Measurements from ENCODE around the gene AQP12B.

Gene AQP12B

DNA sequence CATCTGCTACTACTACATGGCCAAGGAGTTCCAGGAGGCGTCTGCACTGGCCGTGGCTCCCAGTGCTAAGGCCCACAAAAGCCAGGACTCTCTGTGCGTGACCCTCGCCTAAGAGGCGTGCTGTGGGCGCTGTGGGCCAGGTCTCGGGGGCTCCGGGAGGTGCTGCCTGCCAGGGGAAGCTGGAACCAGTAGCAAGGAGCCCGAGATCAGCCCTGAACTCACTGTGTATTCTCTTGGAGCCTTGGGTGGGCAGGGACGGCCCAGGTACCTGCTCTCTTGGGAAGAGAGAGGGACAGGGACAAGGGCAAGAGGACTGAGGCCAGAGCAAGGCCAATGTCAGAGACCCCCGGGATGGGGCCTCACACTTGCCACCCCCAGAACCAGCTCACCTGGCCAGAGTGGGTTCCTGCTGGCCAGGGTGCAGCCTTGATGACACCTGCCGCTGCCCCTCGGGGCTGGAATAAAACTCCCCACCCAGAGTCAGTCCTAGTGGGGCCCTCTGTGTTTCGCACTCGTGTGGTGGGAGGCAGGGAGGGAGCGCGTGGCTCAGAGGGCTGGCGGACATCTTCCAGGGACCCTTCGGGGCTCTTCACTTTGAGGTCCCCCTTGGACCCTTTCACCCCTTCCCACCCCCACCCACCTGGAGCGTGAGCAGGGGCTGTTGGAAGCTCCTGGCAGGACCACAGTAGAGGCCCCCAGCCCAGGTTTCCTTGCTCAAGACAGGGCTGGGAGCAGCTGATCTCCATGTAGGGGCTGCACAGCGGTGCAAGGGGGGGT lies 51.7 kb downstream of the AQP12B start:
- Mint-ChIP-seq H3K36me3 (peaks cover 7% of the 10 kb centered on the region), H3K9me3 (peaks cover 4% of the 10 kb centered on the region), H3K4me3 (no peak overlapping the region), H3K4me1 (peaks cover 9% of the 10 kb centered on the region), H3K27ac (no peak overlapping the region)
- DNase-seq (ENCODE audit: low spot score in 2 of 2) (no peak), ATAC-seq (no peak)

DNA sequence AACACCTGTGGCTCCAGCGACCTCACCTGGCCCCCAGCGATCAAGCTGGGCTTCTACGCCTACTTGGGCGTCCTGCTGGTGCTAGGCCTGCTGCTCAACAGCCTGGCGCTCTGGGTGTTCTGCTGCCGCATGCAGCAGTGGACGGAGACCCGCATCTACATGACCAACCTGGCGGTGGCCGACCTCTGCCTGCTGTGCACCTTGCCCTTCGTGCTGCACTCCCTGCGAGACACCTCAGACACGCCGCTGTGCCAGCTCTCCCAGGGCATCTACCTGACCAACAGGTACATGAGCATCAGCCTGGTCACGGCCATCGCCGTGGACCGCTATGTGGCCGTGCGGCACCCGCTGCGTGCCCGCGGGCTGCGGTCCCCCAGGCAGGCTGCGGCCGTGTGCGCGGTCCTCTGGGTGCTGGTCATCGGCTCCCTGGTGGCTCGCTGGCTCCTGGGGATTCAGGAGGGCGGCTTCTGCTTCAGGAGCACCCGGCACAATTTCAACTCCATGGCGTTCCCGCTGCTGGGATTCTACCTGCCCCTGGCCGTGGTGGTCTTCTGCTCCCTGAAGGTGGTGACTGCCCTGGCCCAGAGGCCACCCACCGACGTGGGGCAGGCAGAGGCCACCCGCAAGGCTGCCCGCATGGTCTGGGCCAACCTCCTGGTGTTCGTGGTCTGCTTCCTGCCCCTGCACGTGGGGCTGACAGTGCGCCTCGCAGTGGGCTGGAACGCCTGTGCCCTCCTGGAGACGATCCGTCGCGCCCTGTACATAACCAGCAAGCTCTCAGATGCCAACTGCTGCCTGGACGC lies 52.5 kb downstream of the AQP12B start:
- Mint-ChIP-seq H3K9me3 (peaks cover 4% of the 10 kb centered on the region), H3K4me1 (peaks cover 15% of the 10 kb centered on the region), H3K4me3 (no peak overlapping the region), H3K27ac (no peak overlapping the region), H3K36me3 (peaks cover 10% of the 10 kb centered on the region)
- no peak for ATAC-seq
- DNase-seq (ENCODE audit: low spot score in 2 of 2) = no peak

- Mint-ChIP-seq H3K4me3 (no peak overlapping the region), H3K4me1 (peaks cover 20% of the 10 kb centered on the region)
These were observed 53.1 kb downstream of the AQP12B start for GRCh38 chr2:240629619-240629967.

DNA sequence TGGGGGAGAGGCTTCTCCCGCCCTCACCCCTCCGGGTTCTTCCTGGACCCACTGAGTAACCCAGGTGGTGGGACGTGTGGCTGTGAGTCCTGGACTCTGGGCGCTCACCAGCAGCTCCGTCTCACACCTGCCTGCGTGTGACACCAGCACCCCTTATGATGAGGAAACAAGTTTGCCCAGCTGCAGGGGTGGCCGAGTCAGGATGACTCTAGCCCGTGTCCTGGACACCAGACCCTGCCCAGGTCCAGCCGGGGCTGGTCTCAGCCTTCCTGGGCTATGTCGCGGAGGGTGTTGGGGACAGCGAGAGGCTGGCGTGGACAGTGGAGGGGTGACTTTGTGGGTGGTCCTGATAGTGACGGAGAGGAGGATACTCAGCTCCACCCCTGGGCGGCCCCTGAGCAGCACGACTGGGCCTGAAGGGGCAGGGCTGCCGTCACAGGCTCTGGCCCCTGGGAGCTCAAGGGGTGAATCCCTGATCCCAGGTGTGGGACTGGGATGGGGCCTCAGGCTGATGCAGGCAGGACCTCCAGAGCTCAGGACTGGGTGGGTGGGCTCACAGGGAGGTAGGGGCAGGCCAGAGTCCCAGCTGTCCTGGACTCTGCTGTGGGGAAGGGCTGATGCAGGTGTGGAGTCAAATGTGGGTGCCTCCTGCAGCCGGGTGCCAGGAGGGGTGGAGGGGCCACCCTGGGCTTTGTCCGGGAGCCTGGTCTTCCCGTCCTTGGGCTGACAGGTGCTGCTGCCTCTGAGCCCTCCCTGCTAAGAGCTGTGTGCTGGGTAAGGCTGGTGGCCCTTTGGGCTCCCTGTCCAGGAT lies 53.7 kb downstream of the AQP12B start:
- no peak for ATAC-seq

More at GRCh38 chr2:240629619-240629967, 53.1 kb downstream of the AQP12B start:
- peaks cover 4% of the 10 kb centered on the region for H3K9me3 Mint-ChIP-seq
- no peak for ATAC-seq
- H3K27ac Mint-ChIP-seq = no peak overlapping the region
- H3K36me3 Mint-ChIP-seq = peaks cover 16% of the 10 kb centered on the region
- no peak for DNase-seq (ENCODE audit: low spot score in 2 of 2)

DNA sequence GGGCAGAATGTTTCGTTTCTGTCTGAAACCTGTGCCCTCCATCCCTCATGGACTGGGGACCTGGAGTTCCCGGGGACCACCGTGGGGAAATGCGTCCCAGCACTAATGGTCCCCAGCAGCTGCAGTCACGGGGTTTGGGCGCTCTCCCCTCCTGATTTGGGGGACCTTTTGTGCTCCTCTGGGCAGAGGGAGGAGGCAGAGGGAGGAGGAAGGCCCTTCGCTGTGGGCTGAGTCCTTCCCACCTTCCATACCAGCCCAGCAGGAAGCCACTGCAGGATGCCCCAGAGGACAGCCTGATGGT lies 54.2 kb downstream of the AQP12B start:
- Mint-ChIP-seq H3K4me3 (no peak overlapping the region), H3K4me1 (peaks cover 30% of the 10 kb centered on the region), H3K36me3 (peaks cover 19% of the 10 kb centered on the region), H3K9me3 (peaks cover 2% of the 10 kb centered on the region), H3K27ac (no peak overlapping the region)
- no peak for DNase-seq (ENCODE audit: low spot score in 2 of 2)
- no peak for ATAC-seq

More for the DNA sequence above, 53.7 kb downstream of the AQP12B start:
- peaks cover 4% of the 10 kb centered on the region for H3K9me3 Mint-ChIP-seq
- H3K27ac Mint-ChIP-seq = no peak overlapping the region
- no peak for DNase-seq (ENCODE audit: low spot score in 2 of 2)
- peaks cover 19% of the 10 kb centered on the region for H3K36me3 Mint-ChIP-seq
- H3K4me3 Mint-ChIP-seq = no peak overlapping the region
- H3K4me1 Mint-ChIP-seq = peaks cover 26% of the 10 kb centered on the region

- no peak overlapping the region for H3K27ac Mint-ChIP-seq
- DNase-seq (ENCODE audit: low spot score in 2 of 2) (no peak), ATAC-seq (no peak)
- no peaks in the 10 kb centered on the region for H3K9me3 Mint-ChIP-seq
- no peak overlapping the region for H3K4me3 Mint-ChIP-seq
- peaks cover 35% of the 10 kb centered on the region for H3K4me1 Mint-ChIP-seq
- peaks cover 23% of the 10 kb centered on the region for H3K36me3 Mint-ChIP-seq
These were observed 54.8 kb downstream of the AQP12B start for GRCh38 chr2:240627736-240628506.

GRCh38 chr2:240626531-240627300 lies 56.0 kb downstream of the AQP12B start:
- ATAC-seq = no peak
- DNase-seq (ENCODE audit: low spot score in 2 of 2) = peak in 1 of 2 donors; percentile 64
- Mint-ChIP-seq H3K27ac (peak overlapping the region; percentile 83), H3K36me3 (peaks cover 32% of the 10 kb centered on the region), H3K9me3 (no peaks in the 10 kb centered on the region), H3K4me1 (peaks cover 47% of the 10 kb centered on the region), H3K4me3 (peak overlapping the region; percentile 80)

Data from stimulated activated effector memory CD8-positive, alpha-beta T cell treated with anti-CD3 and anti-CD28 coated beads, Interleukin-12 subunit alpha, Interleukin-12 subunit beta, amount 100 ng/mL, for 72 hours (primary cell).